Heart left ventricle (tissue), 16 donors: ENCODE measurements around the gene SLTM. TPM values are rescaled to one million over a fixed set of nuclear protein-coding genes. Genes with fewer than 3 reads are reported as not detected.

ENCODE experiments used
- ATAC-seq, 4 donors: fragments of 200-7000 bp; cut with Tn5 transposase; one replicate each; pipeline ENCODE4 v1.9.1; 2020 to 2022; ENCODE audit warnings: moderate library complexity in 4 of 4, mild to moderate bottlenecking in 3 of 4, moderate number of reproducible peaks in 1 of 4
- DNase-seq, 5 donors: peaks; one replicate each; pipeline ENCODE4 v3.0.0-alpha.2; 2020
- H3K27ac ChIP-seq, 12 donors: fragments of 200-600 bp; sonication (generic) in 4 of 12; one replicate each; pipeline versions ENCODE4 v1.5.0 to v1.8.0; 2016 to 2022; ENCODE audit warnings: mild to moderate bottlenecking in 2 of 12
- H3K27me3 ChIP-seq, 9 donors: fragments of 200-600 bp; sonication (generic) in 2 of 9; one replicate each; pipeline versions ENCODE4 v1.5.1 to v1.8.0; 2016 to 2022; ENCODE audit warnings: mild to moderate bottlenecking in 3 of 9
- H3K36me3 ChIP-seq, 9 donors: fragments of 200-600 bp; sonication (generic) in 2 of 9; one replicate each; pipeline versions ENCODE4 v1.5.0 to v1.8.0; 2018 to 2022; ENCODE audit warnings: mild to moderate bottlenecking in 2 of 9
- H3K4me1 ChIP-seq, 12 donors: fragments of 200-600 bp; sonication (generic) in 4 of 12; one replicate each; pipeline versions ENCODE4 v1.5.0 to v1.8.0; 2016 to 2022; ENCODE audit warnings: mild to moderate bottlenecking in 3 of 12
- H3K4me3 ChIP-seq, 12 donors: fragments of 200-600 bp; sonication (generic) in 4 of 12; one replicate each; pipeline versions ENCODE4 v1.5.0 to v1.8.0; 2017 to 2022; ENCODE audit warnings: mild to moderate bottlenecking in 9 of 12, moderate library complexity in 4 of 12
- H3K9me3 ChIP-seq, 12 donors: fragments of 200-600 bp; sonication (generic) in 4 of 12; one replicate each; pipeline versions ENCODE4 v1.5.0 to v1.8.0; 2016 to 2022; ENCODE audit warnings: mild to moderate bottlenecking in 1 of 12
- CTCF ChIP-seq, 12 donors: fragments of 200-600 bp; sonication (generic) in 4 of 12; IDR thresholded peaks; one replicate each; pipeline versions ENCODE4 v1.5.0 to v1.8.0; 2018 to 2022; ENCODE audit warnings: antibody characterized with exemption in 12 of 12, mild to moderate bottlenecking in 5 of 12
- POLR2A ChIP-seq, 2 donors: fragments of 450-650 bp; IDR thresholded peaks; one replicate each; pipeline ENCODE4 v1.6.1; 2017; ENCODE audit warnings: antibody characterized with exemption in 2 of 2, mild to moderate bottlenecking in 2 of 2, moderate library complexity in 2 of 2
- WGBS, 4 donors: extraction: QIAGEN DNeasy Blood & Tissue Kit in 2 of 4; methylation state at CpG; one replicate each; pipeline versions ENCODE4 v1.1.5 to v1.1.7; 2013 to 2018; 5-methylcytosine and 5-hydroxymethylcytosine counted together
- intact Hi-C, 10 donors: fragments of 100-400 bp; cut with DNase I; formaldehyde crosslinking; loops; one replicate each; pipeline versions ENCODE4 v1.11.1 to v1.14.2; 2022
- polyA plus RNA-seq, 2 donors: library from polyadenylated mRNA; stranded (reverse); fragments of 200-250 nt; gene quantifications; one replicate each; pipeline ENCODE4 v1.2.3, GENCODE V29; 2013
- total RNA-seq, 9 donors: library from RNA; depleted of rRNA in 2 of 9; stranded (reverse); fragments of >200 nt in 2 of 9; fragmentation: NEBNext Ultra II Directional in 3 of 9; extraction: Animal tissue kit (Norgen Biotek cat#: 25700) in 3 of 9; gene quantifications; one replicate each; pipeline versions ENCODE4 v1.1.0 to v1.2.4, GENCODE V29; 2016 to 2023
- donor health status: ischemic (EF 13 %, LVEDD 7.1; RV severe dilation, severe dysfunction).
- donor health status: healthy with polysubstance abuse.
- donor health status: DM: no; HTN: yes; CAD: no.
- donor health status: DM: no; HTN: no; CAD: no.
- donor health status: ischemic (EF 25% LVEDD 6.9; RV normal size, moderate dysfunction).
- donor health status: ischemic (EF 25% LVEDD 5.7; RV mildly dilated, moderate dysfunction).
- donor health status: healthy.
- donor health status: DM: yes; HTN: yes; CAD: no.
- donor health status: ischemic (EF 35%, LVEDD 5.7; RV mildly dilated, moderate dysfunction).
- donor health status: nonischemic (EF 11% LVEDD 7.7; RV severe dilation, severe dysfunction).
- donor health status: DM: yes; HTN: yes; CAD: no.
- donor health status: PGD.
- donor health status: ischemic (EF 29% LVEDD 5.4; RV normal size, mild dysfunction).
- donor health status: nonischemic (EF 23%, LVEDD 6.1; RV moderate dilation, normal function).

The SLTM gene
- total and polyA plus RNA-seq, 11 donors: 41.9 to 68.2 (median 48.1) TPM

- no peaks in the 10 kb centered on the region for H3K9me3 ChIP-seq
- TF ChIP-seq CTCF (IDR thresholded peaks at IDR 0.05) (no peak), POLR2A (IDR thresholded peaks at IDR 0.05) (no peak)
- peaks cover 0 to 15% (median 2%) of the 10 kb centered on the region in 12 donors for H3K4me1 ChIP-seq
- no peak overlapping the region for H3K4me3 ChIP-seq
- no peak for ATAC-seq
- H3K27me3 ChIP-seq: no peaks in the 10 kb centered on the region
- H3K36me3 ChIP-seq: peaks cover 0 to 88% (median 66%) of the 10 kb centered on the region in 9 donors
- intact Hi-C loops: no loop called here
- 88 to 93% (median 91%) methylated on average over 6 of the region's 6 CpGs for WGBS, 4 donors
- DNase-seq: no peak
- no peak overlapping the region for H3K27ac ChIP-seq
Measured at GRCh38 chr15:58908550-58909309, 24.7 kb downstream of the SLTM start.

- WGBS, 4 donors: 79 to 87% (median 81%) methylated on average over 3 of the region's 3 CpGs
- DNase-seq (no peak), ATAC-seq (no peak)
- no peak for TF ChIP-seq CTCF (IDR thresholded peaks at IDR 0.05)
- TF ChIP-seq POLR2A (IDR thresholded peaks at IDR 0.05): no peak
- intact Hi-C loops: no loop called here
- peaks cover 0 to 85% (median 66%) of the 10 kb centered on the region in 9 donors for H3K36me3 ChIP-seq
- H3K4me1 ChIP-seq: peaks cover 0 to 8% (median 0%) of the 10 kb centered on the region in 12 donors
- H3K27ac ChIP-seq: no peak overlapping the region
- no peak overlapping the region for H3K4me3 ChIP-seq
- no peaks in the 10 kb centered on the region for H3K27me3 ChIP-seq
- H3K9me3 ChIP-seq: no peaks in the 10 kb centered on the region
Measured at GRCh38 chr15:58900631-58901030, 32.8 kb downstream of the SLTM start.

GRCh38 chr15:58898150-58898680, 35.3 kb downstream of the SLTM start:
- TF ChIP-seq CTCF (IDR thresholded peaks at IDR 0.05) (no peak), POLR2A (IDR thresholded peaks at IDR 0.05) (no peak)
- Histone ChIP-seq H3K4me1 (peaks cover 0 to 8% (median 0%) of the 10 kb centered on the region in 12 donors), H3K4me3 (no peak overlapping the region), H3K36me3 (peaks cover 0 to 90% (median 77%) of the 10 kb centered on the region in 9 donors), H3K27me3 (no peaks in the 10 kb centered on the region), H3K9me3 (no peaks in the 10 kb centered on the region), H3K27ac (no peak overlapping the region)
- DNase-seq (no peak), ATAC-seq (no peak)
- intact Hi-C loops: no loop called here
- WGBS, 4 donors: 90 to 97% (median 92%) methylated on average over 1 of the region's 1 CpG

- 88 to 90% (median 90%) methylated on average over 7 of the region's 7 CpGs for WGBS, 4 donors
- H3K27ac ChIP-seq: no peak overlapping the region
- H3K36me3 ChIP-seq: peaks cover 0 to 100% (median 98%) of the 10 kb centered on the region in 9 donors
- intact Hi-C loops: no loop called here
- ATAC-seq: no peak
- no peak overlapping the region for H3K4me3 ChIP-seq
- peaks cover 0 to 5% (median 0%) of the 10 kb centered on the region in 12 donors for H3K4me1 ChIP-seq
- no peak for TF ChIP-seq CTCF (IDR thresholded peaks at IDR 0.05)
- TF ChIP-seq POLR2A (IDR thresholded peaks at IDR 0.05): no peak
- no peaks in the 10 kb centered on the region for H3K9me3 ChIP-seq
- H3K27me3 ChIP-seq: no peaks in the 10 kb centered on the region
- DNase-seq: no peak
Measured at GRCh38 chr15:58889363-58889762, 44.1 kb downstream of the SLTM start.
